Measurements from ENCODE around the gene TBC1D22A. TPM values are rescaled to one million over a fixed set of nuclear protein-coding genes. Genes with fewer than 3 reads are reported as not detected.

The TBC1D22A gene
- total RNA-seq, 1 donor from 2014 or later = 10.6 TPM

- Histone ChIP-seq H3K4me3 (no peak overlapping the region), H2AFZ (replicated peaks) (no peak overlapping the region), H3K4me1 (peaks cover 5% of the 10 kb centered on the region), H3K4me2 (no peak overlapping the region), H3K9ac (no peak overlapping the region), H3K79me2 (ENCODE audit: low read depth) (no peaks in the 10 kb centered on the region), H3K27me3 (no peaks in the 10 kb centered on the region), H3F3A (ENCODE audit: low read depth) (no peaks in the 10 kb centered on the region), H3K27ac (no peak overlapping the region), H3K36me3 (no peaks in the 10 kb centered on the region), H4K20me1 (ENCODE audit: low read depth) (no peaks in the 10 kb centered on the region), H3K9me3 (ENCODE audit: low read depth) (no peaks in the 10 kb centered on the region)
- Mint-ChIP-seq H3K9me3 (peaks cover 15% of the 10 kb centered on the region), H3K4me3 (no peak overlapping the region), H3K36me3 (peaks cover 1% of the 10 kb centered on the region), H3K4me1 (peaks cover 13% of the 10 kb centered on the region), H3K27me3 (ENCODE audit: insufficient read depth, low read depth) (peaks cover 2% of the 10 kb centered on the region), H3K27ac (no peak overlapping the region)
- no peak for DNase-seq (ENCODE audit: low spot score)
- TF ChIP-seq EZH2phosphoT487 (IDR thresholded peaks at IDR 0.05) = no peak
- no peak for TF ChIP-seq CTCF (IDR thresholded peaks at IDR 0.05)
- TF ChIP-seq EZH2 (IDR thresholded peaks at IDR 0.05) = no peak
Measured at GRCh38 chr22:47098554-47098953, 336.1 kb downstream of the TBC1D22A start.

- Mint-ChIP-seq H3K36me3 (no peaks in the 10 kb centered on the region), H3K9me3 (peaks cover 2% of the 10 kb centered on the region), H3K4me3 (no peak overlapping the region), H3K27me3 (ENCODE audit: insufficient read depth, low read depth) (peaks cover 2% of the 10 kb centered on the region), H3K27ac (peak overlapping the region; percentile 53), H3K4me1 (peaks cover 9% of the 10 kb centered on the region)
- TF ChIP-seq CTCF (IDR thresholded peaks at IDR 0.05) = no peak
- no peak for TF ChIP-seq EZH2 (IDR thresholded peaks at IDR 0.05)
- no peak for TF ChIP-seq EZH2phosphoT487 (IDR thresholded peaks at IDR 0.05)
- Histone ChIP-seq H3F3A (ENCODE audit: low read depth) (no peaks in the 10 kb centered on the region), H3K9me3 (ENCODE audit: low read depth) (no peaks in the 10 kb centered on the region), H3K79me2 (ENCODE audit: low read depth) (no peaks in the 10 kb centered on the region), H3K4me3 (no peak overlapping the region), H2AFZ (replicated peaks) (no peak overlapping the region), H3K27ac (no peak overlapping the region), H3K4me1 (peaks cover 5% of the 10 kb centered on the region), H3K9ac (no peak overlapping the region), H3K27me3 (no peaks in the 10 kb centered on the region), H3K4me2 (no peak overlapping the region), H4K20me1 (ENCODE audit: low read depth) (no peaks in the 10 kb centered on the region), H3K36me3 (no peaks in the 10 kb centered on the region)
- no peak for DNase-seq (ENCODE audit: low spot score)
Measured at GRCh38 chr22:47100019-47100418, 337.6 kb downstream of the TBC1D22A start.

GRCh38 chr22:47100646-47101200 is 338.3 kb downstream of the TBC1D22A start:
- Histone ChIP-seq H4K20me1 (ENCODE audit: low read depth) (no peaks in the 10 kb centered on the region), H2AFZ (replicated peaks) (no peak overlapping the region), H3K27me3 (no peaks in the 10 kb centered on the region), H3K36me3 (no peaks in the 10 kb centered on the region), H3K27ac (no peak overlapping the region), H3K4me1 (peaks cover 5% of the 10 kb centered on the region), H3K4me2 (no peak overlapping the region), H3K9ac (no peak overlapping the region), H3F3A (ENCODE audit: low read depth) (no peaks in the 10 kb centered on the region), H3K4me3 (no peak overlapping the region), H3K9me3 (ENCODE audit: low read depth) (no peaks in the 10 kb centered on the region), H3K79me2 (ENCODE audit: low read depth) (no peaks in the 10 kb centered on the region)
- Mint-ChIP-seq H3K36me3 (no peaks in the 10 kb centered on the region), H3K27me3 (ENCODE audit: insufficient read depth, low read depth) (peaks cover 2% of the 10 kb centered on the region), H3K27ac (peak overlapping the region; percentile 44), H3K4me3 (no peak overlapping the region), H3K4me1 (peaks cover 9% of the 10 kb centered on the region), H3K9me3 (peaks cover 1% of the 10 kb centered on the region)
- no peak for DNase-seq (ENCODE audit: low spot score)
- TF ChIP-seq EZH2 (IDR thresholded peaks at IDR 0.05) (no peak), CTCF (IDR thresholded peaks at IDR 0.05) (no peak), EZH2phosphoT487 (IDR thresholded peaks at IDR 0.05) (no peak)

Data from neural progenitor cell (in vitro differentiated cells).